Esophagus squamous epithelium (tissue), 4 donors: Measurements from ENCODE around the gene DPY30.

Source experiments
- CTCF ChIP-seq, 6 experiments: fragments of 450-650 bp in 4 of 6; fragments of 200-600 bp in 2 of 6; sonication (generic) in 2 of 6; IDR thresholded peaks; one replicate each; pipeline ENCODE4 v1.5.1; 2016 to 2019; ENCODE audit warnings: antibody characterized with exemption in 6 of 6, mild to moderate bottlenecking in 4 of 6, moderate library complexity in 4 of 6
- POLR2A ChIP-seq, 4 donors: fragments of 450-650 bp; IDR thresholded peaks; one replicate each; pipeline ENCODE4 v1.6.1; 2017; ENCODE audit warnings: antibody characterized with exemption in 4 of 4, mild to moderate bottlenecking in 4 of 4, moderate library complexity in 3 of 4

- TF ChIP-seq CTCF (IDR thresholded peaks at IDR 0.05) (no peak), POLR2A (IDR thresholded peaks at IDR 0.05) (no peak)
Measured at GRCh38 chr2:32061973-32062861, 22.6 kb upstream of the DPY30 start.
